ENCODE data around the gene PILRA. TPM values are rescaled to one million over a fixed set of nuclear protein-coding genes. Genes with fewer than 3 reads are reported as not detected.

PILRA gene
- total and polyA plus RNA-seq, 2 of the 13 experiments (the other 11 are each of a cell fraction or from before 2014, with no cell fraction given) = 0.13 to 1.3 TPM

DNA sequence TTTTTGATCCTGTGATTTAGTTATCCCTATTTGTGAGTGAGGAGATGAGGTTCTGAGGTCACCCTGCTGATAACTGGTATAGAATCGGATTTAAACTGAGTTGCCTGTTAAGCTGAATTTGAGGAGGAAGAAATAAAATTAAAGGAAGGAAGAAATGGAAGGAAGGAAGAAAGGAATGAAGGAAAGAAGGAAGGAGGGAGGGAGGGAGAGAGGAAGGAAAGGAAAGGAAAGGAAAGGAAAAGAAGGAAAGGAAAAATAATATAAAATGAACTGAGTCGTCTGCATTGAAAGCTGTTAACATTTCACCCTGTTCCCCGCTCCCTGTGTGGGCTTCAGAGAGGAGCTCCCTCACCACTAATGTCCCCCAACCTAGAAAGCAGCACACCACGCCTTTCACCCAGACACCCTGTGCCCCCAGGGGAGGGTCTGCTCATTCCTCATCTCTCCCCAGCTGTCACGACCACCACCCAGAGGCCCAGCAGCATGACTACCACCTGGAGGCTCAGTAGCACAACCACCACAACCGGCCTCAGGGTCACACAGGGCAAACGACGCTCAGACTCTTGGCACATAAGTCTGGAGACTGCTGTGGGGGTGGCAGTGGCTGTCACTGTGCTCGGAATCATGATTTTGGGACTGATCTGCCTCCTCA is 16.3 kb downstream of the PILRA start:
- intact Hi-C loops (cut with micrococcal nuclease; ENCODE audit: unreplicated experiment) = no loop called here
- in situ Hi-C loops (cut with HindIII; ENCODE audit: extremely low pct_ligation_motif_present, low pct_unique_long_range_greater_than_20kb) = no loop called here
- FAIRE-seq (no peak), ATAC-seq (no peak), DNase-seq (ENCODE audit: low spot score) (no peak)
- Histone ChIP-seq H3K9me3 (ENCODE audit: low read length) (no peaks in the 10 kb centered on the region), H3K27me3 (ENCODE audit: control insufficient read depth in 1 of 2, insufficient read depth in 2 of 2, low read length in 2 of 2) (peaks cover 1 to 22% of the 10 kb centered on the region in 2 experiments; a peak in 1 of 5 replicates), H3K36me3 (replicated peaks in 1 of 2; ENCODE audit: control insufficient read depth in 1 of 2, insufficient read depth in 2 of 2, low read length in 2 of 2) (no peaks in the 10 kb centered on the region), H3K9ac (ENCODE audit: insufficient read depth, low read depth, low read length) (no peak overlapping the region), H3K4me1 (ENCODE audit: insufficient read depth, low read length) (no peaks in the 10 kb centered on the region), H3K27ac (ENCODE audit: extremely low read length, insufficient read depth, low read length) (no peak overlapping the region), H4K20me1 (ENCODE audit: insufficient read depth, low read length) (no peaks in the 10 kb centered on the region), H3K4me3 (replicated peaks in 1 of 3; ENCODE audit: insufficient read depth in 1 of 3, low read depth in 2 of 3, low read length in 3 of 3) (no peak overlapping the region), H3K79me2 (ENCODE audit: insufficient read depth, low read length) (no peaks in the 10 kb centered on the region), H3K4me2 (ENCODE audit: low read depth, low read length) (no peak overlapping the region), H2AFZ (ENCODE audit: low read length) (no peak overlapping the region)
- POLR2A ChIA-PET = interaction anchor here (1.3 kb wide), 1 partner anchor 39 kb away, joined by 3 read pairs; the partner anchor contains the start of gene ZCWPW1
- BruUV-seq (replicated peaks) = no TSS peak
- TF ChIP-seq, protein P1, sequence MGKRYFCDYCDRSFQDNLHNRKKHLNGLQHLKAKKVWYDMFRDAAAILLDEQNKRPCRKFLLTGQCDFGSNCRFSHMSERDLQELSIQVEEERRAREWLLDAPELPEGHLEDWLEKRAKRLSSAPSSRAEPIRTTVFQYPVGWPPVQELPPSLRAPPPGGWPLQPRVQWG (CRISPR knock-in tag; IDR thresholded peaks at IDR 0.05; ENCODE audit: borderline replicate concordance, low read depth) = no peak
- TF ChIP-seq, protein P2, sequence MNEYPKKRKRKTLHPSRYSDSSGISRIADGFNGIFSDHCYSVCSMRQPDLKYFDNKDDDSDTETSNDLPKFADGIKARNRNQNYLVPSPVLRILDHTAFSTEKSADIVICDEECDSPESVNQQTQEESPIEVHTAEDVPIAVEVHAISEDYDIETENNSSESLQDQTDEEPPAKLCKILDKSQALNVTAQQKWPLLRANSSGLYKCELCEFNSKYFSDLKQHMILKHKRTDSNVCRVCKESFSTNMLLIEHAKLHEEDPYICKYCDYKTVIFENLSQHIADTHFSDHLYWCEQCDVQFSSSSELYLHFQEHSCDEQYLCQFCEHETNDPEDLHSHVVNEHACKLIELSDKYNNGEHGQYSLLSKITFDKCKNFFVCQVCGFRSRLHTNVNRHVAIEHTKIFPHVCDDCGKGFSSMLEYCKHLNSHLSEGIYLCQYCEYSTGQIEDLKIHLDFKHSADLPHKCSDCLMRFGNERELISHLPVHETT (CRISPR knock-in tag; conservative IDR thresholded peaks at IDR 0.05) = no peak
- TF ChIP-seq RBM39 (IDR thresholded peaks at IDR 0.05; ENCODE audit: low read depth, low read length, poor library complexity, severe bottlenecking) (no peak), NCOA1 (CRISPR knock-in tag; IDR thresholded peaks at IDR 0.05) (no peak), KMT2B (CRISPR knock-in tag; IDR thresholded peaks at IDR 0.05) (no peak), IRX3 (CRISPR knock-in tag; IDR thresholded peaks at IDR 0.05; ENCODE audit: borderline replicate concordance, low read depth) (no peak), RFX3 (CRISPR knock-in tag; IDR thresholded peaks at IDR 0.05) (no peak), GATAD1 (CRISPR knock-in tag; IDR thresholded peaks at IDR 0.05) (no peak)
- TF ChIP-seq, protein P3, sequence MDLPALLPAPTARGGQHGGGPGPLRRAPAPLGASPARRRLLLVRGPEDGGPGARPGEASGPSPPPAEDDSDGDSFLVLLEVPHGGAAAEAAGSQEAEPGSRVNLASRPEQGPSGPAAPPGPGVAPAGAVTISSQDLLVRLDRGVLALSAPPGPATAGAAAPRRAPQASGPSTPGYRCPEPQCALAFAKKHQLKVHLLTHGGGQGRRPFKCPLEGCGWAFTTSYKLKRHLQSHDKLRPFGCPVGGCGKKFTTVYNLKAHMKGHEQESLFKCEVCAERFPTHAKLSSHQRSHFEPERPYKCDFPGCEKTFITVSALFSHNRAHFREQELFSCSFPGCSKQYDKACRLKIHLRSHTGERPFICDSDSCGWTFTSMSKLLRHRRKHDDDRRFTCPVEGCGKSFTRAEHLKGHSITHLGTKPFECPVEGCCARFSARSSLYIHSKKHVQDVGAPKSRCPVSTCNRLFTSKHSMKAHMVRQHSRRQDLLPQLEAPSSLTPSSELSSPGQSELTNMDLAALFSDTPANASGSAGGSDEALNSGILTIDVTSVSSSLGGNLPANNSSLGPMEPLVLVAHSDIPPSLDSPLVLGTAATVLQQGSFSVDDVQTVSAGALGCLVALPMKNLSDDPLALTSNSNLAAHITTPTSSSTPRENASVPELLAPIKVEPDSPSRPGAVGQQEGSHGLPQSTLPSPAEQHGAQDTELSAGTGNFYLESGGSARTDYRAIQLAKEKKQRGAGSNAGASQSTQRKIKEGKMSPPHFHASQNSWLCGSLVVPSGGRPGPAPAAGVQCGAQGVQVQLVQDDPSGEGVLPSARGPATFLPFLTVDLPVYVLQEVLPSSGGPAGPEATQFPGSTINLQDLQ (CRISPR knock-in tag; IDR thresholded peaks at IDR 0.05) = no peak
- CTCF ChIA-PET (ENCODE audit: low intra/inter-chr PET ratio, low total read pairs) = no interaction called here
- WGBS (ENCODE audit: low lambda C conversion rate) = 38% methylated on average over 5 of the region's 9 CpGs

Measured in HepG2 (cell line).